Measurements from ENCODE around the gene MEIS1.

DNA sequence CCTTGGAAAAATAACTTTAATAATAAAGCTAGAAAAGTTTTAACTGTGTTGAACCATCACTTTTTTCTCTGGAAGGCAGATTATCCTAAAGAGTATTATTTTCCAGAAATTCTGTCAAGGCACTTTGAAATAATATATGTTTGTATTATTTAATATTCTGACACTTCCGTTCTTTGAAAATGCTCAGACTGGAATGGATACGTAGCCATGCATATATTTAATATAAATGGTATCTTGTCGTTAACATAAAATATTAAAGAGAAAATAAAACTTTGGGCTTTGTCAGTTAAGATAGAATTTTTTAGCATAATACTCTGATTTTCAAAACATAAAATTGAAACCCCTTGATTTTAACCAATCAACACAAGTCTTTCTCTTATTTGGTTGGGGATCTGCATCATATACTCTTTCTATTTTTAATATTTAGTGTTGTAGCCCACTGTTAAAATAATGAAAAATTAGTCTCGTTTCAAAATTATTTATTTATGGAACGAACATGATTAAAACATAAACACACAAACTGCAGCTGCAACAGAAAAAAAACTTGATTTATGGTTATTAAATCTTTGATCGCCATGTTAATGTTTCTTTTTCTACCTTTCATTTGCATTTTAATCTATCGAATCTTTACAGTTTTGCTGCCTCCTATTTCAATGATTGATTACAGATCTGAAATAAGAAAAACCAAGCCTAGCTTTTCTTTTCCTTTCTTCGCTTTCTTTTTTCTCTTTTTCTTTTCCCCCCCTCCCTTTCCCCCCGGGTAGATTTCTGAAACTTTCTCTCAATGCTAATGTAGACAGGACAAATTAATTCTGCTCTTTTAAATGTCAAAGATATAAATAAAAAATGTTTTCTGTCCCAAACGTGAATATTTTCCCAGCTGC is 145.5 kb downstream of the MEIS1 start:
- TF ChIP-seq, protein P1, sequence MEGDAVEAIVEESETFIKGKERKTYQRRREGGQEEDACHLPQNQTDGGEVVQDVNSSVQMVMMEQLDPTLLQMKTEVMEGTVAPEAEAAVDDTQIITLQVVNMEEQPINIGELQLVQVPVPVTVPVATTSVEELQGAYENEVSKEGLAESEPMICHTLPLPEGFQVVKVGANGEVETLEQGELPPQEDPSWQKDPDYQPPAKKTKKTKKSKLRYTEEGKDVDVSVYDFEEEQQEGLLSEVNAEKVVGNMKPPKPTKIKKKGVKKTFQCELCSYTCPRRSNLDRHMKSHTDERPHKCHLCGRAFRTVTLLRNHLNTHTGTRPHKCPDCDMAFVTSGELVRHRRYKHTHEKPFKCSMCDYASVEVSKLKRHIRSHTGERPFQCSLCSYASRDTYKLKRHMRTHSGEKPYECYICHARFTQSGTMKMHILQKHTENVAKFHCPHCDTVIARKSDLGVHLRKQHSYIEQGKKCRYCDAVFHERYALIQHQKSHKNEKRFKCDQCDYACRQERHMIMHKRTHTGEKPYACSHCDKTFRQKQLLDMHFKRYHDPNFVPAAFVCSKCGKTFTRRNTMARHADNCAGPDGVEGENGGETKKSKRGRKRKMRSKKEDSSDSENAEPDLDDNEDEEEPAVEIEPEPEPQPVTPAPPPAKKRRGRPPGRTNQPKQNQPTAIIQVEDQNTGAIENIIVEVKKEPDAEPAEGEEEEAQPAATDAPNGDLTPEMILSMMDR (conservative IDR thresholded peaks at IDR 0.05; ENCODE audit: low read length): no peak
- TF ChIP-seq EZH2phosphoT487 (IDR thresholded peaks at IDR 0.05; ENCODE audit: borderline replicate concordance, low read depth, low read length): no peak
